ENCODE results near the gene FOXJ3.

FOXJ3 gene

GRCh38 chr1:42144711-42145388 lies 190.2 kb downstream of the FOXJ3 start:
- DNase-seq (ENCODE audit: low read depth) = no peak

GRCh38 chr1:42143896-42144710 lies 190.9 kb downstream of the FOXJ3 start:
- no peak for DNase-seq (ENCODE audit: low read depth)

- no peak for DNase-seq (ENCODE audit: low read depth)
Observed at GRCh38 chr1:42142894-42143675, 191.9 kb downstream of the FOXJ3 start.

GRCh38 chr1:42141978-42142377 lies 193.1 kb downstream of the FOXJ3 start:
- no peak for DNase-seq (ENCODE audit: low read depth)

- no peak for DNase-seq (ENCODE audit: low read depth)
Observed at GRCh38 chr1:42140191-42140590, 194.8 kb downstream of the FOXJ3 start.

- no peak for DNase-seq (ENCODE audit: low read depth)
Observed at GRCh38 chr1:42139444-42139843, 195.6 kb downstream of the FOXJ3 start.

GRCh38 chr1:42138586-42138985 lies 196.4 kb downstream of the FOXJ3 start:
- DNase-seq (ENCODE audit: low read depth) = no peak

- no peak for DNase-seq (ENCODE audit: low read depth)
Observed at GRCh38 chr1:42137766-42138165, 197.3 kb downstream of the FOXJ3 start.

- DNase-seq (ENCODE audit: low read depth) = no peak
Observed at GRCh38 chr1:42136466-42136865, 198.6 kb downstream of the FOXJ3 start.

- no peak for DNase-seq (ENCODE audit: low read depth)
Observed at GRCh38 chr1:42135426-42135825, 199.6 kb downstream of the FOXJ3 start.

- no peak for DNase-seq (ENCODE audit: low read depth)
Observed at GRCh38 chr1:42133809-42134526, 201.1 kb downstream of the FOXJ3 start.

GRCh38 chr1:42133390-42133789 lies 201.6 kb downstream of the FOXJ3 start:
- DNase-seq (ENCODE audit: low read depth) = no peak

- DNase-seq (ENCODE audit: low read depth) = no peak
Observed at GRCh38 chr1:42130061-42130660, 204.9 kb downstream of the FOXJ3 start.

- DNase-seq (ENCODE audit: low read depth) = no peak
Observed at GRCh38 chr1:42128964-42129363, 206.1 kb downstream of the FOXJ3 start.

- DNase-seq (ENCODE audit: low read depth) = no peak
Observed at GRCh38 chr1:42128499-42128898, 206.5 kb downstream of the FOXJ3 start.

- DNase-seq (ENCODE audit: low read depth) = no peak
Observed at GRCh38 chr1:42127767-42128166, 207.3 kb downstream of the FOXJ3 start.
